Ovary (tissue), 3 donors: Measurements from ENCODE around the gene PXT1.

ENCODE experiments used
- CTCF ChIP-seq, 3 donors: fragments of 450-650 bp in 2 of 3; fragments of 200-600 bp in 1 of 3; IDR thresholded peaks; one replicate each; pipeline versions ENCODE4 v1.5.1 to v1.8.0; 2016 to 2022; ENCODE audit warnings: antibody characterized with exemption in 3 of 3, mild to moderate bottlenecking in 1 of 3
- EP300 ChIP-seq: sonication (generic); formaldehyde crosslinking; IDR thresholded peaks from one replicate; pipeline ENCODE4 v1.6.1; 2017; ENCODE audit warnings: antibody characterized with exemption
- POLR2A ChIP-seq: fragments of 450-650 bp; IDR thresholded peaks from one replicate; pipeline ENCODE4 v1.6.1; 2017; ENCODE audit warnings: antibody characterized with exemption, mild to moderate bottlenecking, moderate library complexity
- donor health status: DM: no; HTN: no; CAD: no.

GRCh38 chr6:36436466-36436865 is 6.2 kb downstream of the PXT1 start:
- TF ChIP-seq CTCF (IDR thresholded peaks at IDR 0.05) (no peak), POLR2A (no peak), EP300 (no peak)
